ENCODE measurements around the gene MKNK2. TPM values are rescaled to one million over a fixed set of nuclear protein-coding genes. Genes with fewer than 3 reads are reported as not detected.

Gene MKNK2
- total and polyA plus RNA-seq, 2 of the 13 experiments (the other 11 are each of a cell fraction or from before 2014, with no cell fraction given): 44.9 to 112 TPM

DNA sequence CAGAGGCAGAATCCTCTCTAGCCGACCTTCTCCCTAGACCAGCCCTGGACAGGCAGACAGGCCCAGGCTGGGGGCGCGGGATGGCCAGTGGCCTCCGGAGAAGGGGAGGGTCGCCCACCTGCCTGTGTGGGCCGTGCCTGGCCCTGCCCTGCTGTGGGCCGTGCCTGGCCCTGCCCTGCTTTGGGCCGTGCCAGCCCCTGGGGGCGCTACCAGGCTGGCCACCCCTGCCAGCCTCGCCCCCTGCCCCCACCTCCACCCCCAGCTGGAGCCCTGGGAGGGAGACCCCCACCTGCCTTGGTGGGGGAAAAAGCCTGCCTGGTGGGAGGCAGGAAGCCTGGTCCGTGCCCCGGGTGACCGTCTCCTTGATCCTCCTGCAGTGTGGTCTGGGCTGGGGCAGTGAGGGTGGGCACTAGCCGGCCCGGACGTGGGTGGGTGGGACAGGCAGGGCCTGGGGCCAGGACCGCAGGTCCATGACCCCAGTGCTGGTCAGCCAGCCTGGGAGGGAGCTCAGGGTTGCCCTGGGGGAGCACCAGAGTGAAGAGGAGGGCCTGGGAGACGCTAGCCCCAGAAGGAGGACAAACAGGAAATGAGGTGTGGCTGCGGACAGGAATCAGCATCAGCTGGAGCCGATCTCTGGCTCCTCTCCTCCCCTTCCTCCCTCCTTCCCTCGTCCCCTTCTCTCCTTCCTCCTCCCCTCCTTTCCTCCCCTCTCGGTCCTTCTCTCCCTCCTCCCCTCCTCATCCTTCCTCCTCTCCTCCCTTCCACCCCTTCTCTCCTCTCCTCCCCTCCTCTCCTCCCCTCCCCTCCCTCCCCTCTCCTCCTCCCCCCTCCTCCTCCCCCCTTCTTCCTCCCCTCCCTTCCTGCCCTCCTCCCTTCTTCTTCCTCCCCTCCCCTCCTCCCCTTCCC, 5.1 kb upstream of the MKNK2 start (continued):
- TF ChIP-seq, protein P1, sequence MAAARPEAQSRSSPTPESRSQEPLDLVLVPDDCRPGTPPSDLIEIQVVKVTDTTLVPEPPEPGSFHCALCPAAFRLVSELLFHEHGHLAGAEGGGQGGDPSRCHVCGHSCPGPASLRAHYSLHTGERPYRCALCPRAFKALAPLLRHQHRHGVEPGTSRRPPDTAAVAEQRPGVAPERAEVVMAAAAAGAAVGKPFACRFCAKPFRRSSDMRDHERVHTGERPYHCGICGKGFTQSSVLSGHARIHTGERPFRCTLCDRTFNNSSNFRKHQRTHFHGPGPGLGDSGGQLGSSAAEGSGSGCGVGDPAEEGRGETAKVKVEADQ (CRISPR knock-in tag; IDR thresholded peaks at IDR 0.05; ENCODE audit: borderline replicate concordance): no peak
- TF ChIP-seq ZFP36 (IDR thresholded peaks at IDR 0.05; ENCODE audit: borderline replicate concordance, low read depth, low read length, partially characterized antibody): no peak
- no peak for TF ChIP-seq ZNF207 (IDR thresholded peaks at IDR 0.05; ENCODE audit: borderline replicate concordance)
- no peak for TF ChIP-seq KLF12 (CRISPR knock-in tag; IDR thresholded peaks at IDR 0.05; ENCODE audit: borderline replicate concordance)
- TF ChIP-seq, protein P2, sequence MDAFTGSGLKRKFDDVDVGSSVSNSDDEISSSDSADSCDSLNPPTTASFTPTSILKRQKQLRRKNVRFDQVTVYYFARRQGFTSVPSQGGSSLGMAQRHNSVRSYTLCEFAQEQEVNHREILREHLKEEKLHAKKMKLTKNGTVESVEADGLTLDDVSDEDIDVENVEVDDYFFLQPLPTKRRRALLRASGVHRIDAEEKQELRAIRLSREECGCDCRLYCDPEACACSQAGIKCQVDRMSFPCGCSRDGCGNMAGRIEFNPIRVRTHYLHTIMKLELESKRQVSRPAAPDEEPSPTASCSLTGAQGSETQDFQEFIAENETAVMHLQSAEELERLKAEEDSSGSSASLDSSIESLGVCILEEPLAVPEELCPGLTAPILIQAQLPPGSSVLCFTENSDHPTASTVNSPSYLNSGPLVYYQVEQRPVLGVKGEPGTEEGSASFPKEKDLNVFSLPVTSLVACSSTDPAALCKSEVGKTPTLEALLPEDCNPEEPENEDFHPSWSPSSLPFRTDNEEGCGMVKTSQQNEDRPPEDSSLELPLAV (CRISPR knock-in tag; conservative IDR thresholded peaks at IDR 0.05; ENCODE audit: low read depth): no peak
- no peak for TF ChIP-seq MAF1 (CRISPR knock-in tag; IDR thresholded peaks at IDR 0.05; ENCODE audit: borderline replicate concordance)
- no peak for TF ChIP-seq ZKSCAN8 (CRISPR knock-in tag; IDR thresholded peaks at IDR 0.05; ENCODE audit: borderline replicate concordance)
- TF ChIP-seq, protein P3, sequence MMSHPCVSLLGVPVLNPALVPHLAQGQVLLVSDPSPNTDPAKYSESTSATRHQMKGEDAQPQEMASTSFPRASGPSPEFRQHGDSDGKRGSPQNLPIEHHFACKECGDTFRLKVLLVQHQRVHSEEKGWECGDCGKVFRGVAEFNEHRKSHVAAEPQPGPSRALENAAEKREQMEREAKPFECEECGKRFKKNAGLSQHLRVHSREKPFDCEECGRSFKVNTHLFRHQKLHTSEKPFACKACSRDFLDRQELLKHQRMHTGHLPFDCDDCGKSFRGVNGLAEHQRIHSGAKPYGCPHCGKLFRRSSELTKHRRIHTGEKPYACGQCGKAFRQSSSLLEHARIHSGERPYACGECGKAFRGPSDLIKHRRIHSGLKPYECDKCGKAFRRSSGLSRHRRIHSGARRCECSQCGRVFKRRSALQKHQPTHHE (CRISPR knock-in tag; IDR thresholded peaks at IDR 0.05; ENCODE audit: borderline replicate concordance): no peak
- no peak for TF ChIP-seq TOE1 (CRISPR knock-in tag; IDR thresholded peaks at IDR 0.05)
- TF ChIP-seq ZSCAN29 (CRISPR knock-in tag; conservative IDR thresholded peaks at IDR 0.05): no peak
- TF ChIP-seq ZNF747 (CRISPR knock-in tag; IDR thresholded peaks at IDR 0.05; ENCODE audit: borderline replicate concordance): no peak
- no peak for TF ChIP-seq RORA (CRISPR knock-in tag; IDR thresholded peaks at IDR 0.05)
- no peak for TF ChIP-seq ZNF563 (CRISPR knock-in tag; IDR thresholded peaks at IDR 0.05)
- TF ChIP-seq ZNF878 (CRISPR knock-in tag; IDR thresholded peaks at IDR 0.05): no peak
- TF ChIP-seq, protein P4, sequence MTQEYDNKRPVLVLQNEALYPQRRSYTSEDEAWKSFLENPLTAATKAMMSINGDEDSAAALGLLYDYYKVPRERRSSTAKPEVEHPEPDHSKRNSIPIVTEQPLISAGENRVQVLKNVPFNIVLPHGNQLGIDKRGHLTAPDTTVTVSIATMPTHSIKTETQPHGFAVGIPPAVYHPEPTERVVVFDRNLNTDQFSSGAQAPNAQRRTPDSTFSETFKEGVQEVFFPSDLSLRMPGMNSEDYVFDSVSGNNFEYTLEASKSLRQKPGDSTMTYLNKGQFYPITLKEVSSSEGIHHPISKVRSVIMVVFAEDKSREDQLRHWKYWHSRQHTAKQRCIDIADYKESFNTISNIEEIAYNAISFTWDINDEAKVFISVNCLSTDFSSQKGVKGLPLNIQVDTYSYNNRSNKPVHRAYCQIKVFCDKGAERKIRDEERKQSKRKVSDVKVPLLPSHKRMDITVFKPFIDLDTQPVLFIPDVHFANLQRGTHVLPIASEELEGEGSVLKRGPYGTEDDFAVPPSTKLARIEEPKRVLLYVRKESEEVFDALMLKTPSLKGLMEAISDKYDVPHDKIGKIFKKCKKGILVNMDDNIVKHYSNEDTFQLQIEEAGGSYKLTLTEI (CRISPR knock-in tag; conservative IDR thresholded peaks at IDR 0.05): no peak
- no peak for TF ChIP-seq PTBP1 (IDR thresholded peaks at IDR 0.05; ENCODE audit: low read depth, low read length, poor library complexity, severe bottlenecking)
- TF ChIP-seq ZNF557 (CRISPR knock-in tag; IDR thresholded peaks at IDR 0.05): no peak
- no peak for TF ChIP-seq KLF15 (CRISPR knock-in tag; IDR thresholded peaks at IDR 0.05; ENCODE audit: borderline replicate concordance)
- TF ChIP-seq ZNF879 (CRISPR knock-in tag; IDR thresholded peaks at IDR 0.05): no peak
- no peak for TF ChIP-seq ZNF383 (CRISPR knock-in tag; IDR thresholded peaks at IDR 0.05; ENCODE audit: borderline replicate concordance)
- TF ChIP-seq HMG20B (CRISPR knock-in tag; conservative IDR thresholded peaks at IDR 0.05): no peak
- no peak for TF ChIP-seq HES4 (CRISPR knock-in tag; IDR thresholded peaks at IDR 0.05; ENCODE audit: borderline replicate concordance)
- TF ChIP-seq, protein P5, sequence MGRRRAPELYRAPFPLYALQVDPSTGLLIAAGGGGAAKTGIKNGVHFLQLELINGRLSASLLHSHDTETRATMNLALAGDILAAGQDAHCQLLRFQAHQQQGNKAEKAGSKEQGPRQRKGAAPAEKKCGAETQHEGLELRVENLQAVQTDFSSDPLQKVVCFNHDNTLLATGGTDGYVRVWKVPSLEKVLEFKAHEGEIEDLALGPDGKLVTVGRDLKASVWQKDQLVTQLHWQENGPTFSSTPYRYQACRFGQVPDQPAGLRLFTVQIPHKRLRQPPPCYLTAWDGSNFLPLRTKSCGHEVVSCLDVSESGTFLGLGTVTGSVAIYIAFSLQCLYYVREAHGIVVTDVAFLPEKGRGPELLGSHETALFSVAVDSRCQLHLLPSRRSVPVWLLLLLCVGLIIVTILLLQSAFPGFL (CRISPR knock-in tag; IDR thresholded peaks at IDR 0.05): no peak

Measured in HepG2 (cell line).